ENCODE results near the gene BTN3A1.
"Not testable (repeated sequence)": the region's sequence is repeated elsewhere in the genome, so short reads cannot be mapped to it uniquely, and the experiment has no call there.

BTN3A1 gene

DNA sequence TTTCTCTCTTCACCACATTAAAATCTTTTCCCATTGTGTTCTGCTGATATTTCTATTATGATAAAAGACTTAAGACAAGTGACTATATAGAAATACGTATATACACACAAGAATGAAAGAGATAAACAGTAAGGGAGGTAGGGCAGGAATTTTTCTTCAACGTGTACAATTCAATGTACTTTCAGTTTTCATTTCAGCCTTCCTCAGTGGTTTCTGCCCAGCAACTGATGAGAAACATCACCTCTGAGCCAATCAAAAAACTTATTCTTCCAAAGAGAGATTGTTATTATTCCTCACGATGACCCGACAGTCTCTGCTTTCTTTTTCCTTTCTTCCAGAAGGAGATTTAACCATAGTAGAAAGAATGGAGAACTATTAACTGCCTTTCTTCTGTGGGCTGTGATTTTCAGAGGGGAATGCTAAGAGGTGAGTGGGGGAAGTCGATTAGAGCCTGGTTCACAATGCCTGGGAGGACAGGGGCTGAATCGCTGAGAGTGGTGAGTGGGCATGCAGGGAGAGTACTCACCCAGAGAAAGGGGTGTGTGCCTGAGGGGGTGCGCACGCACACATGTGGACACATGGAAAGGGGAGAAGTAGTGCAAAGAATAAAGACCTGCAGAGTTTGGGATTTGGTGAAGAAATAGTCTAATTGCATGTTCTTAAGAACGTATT is at the start of gene BTN3A1:
TSS of gene BTN3A1 (plus strand) at position 289 of the 672 bp plus-strand sequence. CDS start 3,289 bp downstream, outside the sequence.
- peak; percentile 20 for DNase-seq

DNA sequence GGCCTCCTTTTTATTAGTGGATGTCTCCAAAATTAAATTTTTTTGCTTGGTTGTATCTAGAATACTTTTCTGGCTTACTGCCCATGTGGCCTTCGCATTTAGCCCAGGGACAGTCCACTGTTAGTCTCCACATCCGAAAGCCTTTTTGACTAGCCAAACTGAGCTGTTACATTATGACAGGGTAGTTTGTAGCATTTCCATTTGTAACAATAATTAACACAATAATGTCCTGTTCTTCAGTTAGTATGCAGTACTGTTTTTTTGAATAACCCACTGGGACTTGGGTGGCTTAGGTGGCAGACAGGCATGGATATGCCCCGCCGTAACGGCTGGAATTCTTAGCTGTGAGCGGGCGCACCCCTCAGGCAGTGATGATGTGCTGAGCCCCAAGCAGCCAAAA is 49.8 kb upstream of the BTN3A1 start:
- DNase-seq, result no peak

DNA sequence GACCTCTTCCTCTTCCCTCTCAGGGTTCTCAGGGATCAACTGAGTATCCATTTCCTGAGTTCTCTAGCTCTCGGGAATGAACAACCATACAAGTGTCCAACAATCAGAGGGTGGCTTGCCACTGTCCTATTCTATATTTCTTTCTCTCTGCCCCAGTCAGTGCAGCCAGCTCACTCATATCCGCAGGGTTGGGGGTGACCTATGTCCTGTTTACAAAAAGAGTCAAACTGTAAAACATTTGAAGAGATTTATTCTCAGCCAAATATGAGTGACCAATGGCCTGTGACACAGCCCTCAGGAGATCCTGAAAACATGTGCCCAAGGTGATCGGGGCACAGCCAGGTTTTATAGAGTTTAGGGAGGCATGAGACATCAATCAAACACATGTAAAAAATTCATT is 47.9 kb upstream of the BTN3A1 start:
- no peak for DNase-seq

DNA sequence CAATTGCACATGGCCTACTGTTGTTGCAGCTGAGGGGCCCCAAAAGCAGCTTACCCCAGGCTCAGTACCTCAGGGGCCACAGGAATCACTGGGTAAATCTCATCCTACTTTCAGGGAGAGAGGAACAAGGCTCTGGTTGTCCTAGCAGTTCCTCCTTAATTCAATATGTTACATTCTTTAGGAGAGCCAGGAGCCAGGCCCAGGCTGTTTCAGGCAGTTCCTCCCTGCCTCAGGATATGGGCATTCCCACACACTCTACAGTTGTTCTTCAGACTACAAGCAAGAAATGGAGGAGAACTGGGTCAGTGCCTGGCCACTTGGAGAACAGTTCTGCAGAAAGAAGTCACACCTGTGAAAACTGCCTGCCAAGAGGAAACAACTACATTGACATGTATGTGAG is 46.7 kb upstream of the BTN3A1 start:
- no peak for DNase-seq

DNA sequence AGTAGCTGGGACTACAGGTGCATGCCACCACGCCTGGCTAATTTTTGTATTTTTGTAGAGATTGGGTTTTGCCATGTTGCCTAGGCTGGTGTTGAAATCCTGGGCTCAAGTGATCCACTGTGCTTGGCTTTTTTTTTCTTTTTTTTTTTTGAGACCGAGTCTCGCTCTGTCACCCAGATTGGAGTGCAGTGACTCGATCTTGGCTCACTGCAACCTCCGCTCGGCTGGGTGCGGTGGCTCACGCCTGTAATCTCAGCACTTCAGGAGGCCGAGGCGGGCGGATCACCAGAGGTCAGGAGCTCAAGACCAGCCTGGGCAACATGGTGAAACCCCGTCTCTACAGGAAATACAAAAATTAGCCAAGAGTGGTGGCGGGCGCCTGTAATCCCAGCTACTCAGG is 44.5 kb upstream of the BTN3A1 start:
- DNase-seq, result not testable (repeated sequence)

DNA sequence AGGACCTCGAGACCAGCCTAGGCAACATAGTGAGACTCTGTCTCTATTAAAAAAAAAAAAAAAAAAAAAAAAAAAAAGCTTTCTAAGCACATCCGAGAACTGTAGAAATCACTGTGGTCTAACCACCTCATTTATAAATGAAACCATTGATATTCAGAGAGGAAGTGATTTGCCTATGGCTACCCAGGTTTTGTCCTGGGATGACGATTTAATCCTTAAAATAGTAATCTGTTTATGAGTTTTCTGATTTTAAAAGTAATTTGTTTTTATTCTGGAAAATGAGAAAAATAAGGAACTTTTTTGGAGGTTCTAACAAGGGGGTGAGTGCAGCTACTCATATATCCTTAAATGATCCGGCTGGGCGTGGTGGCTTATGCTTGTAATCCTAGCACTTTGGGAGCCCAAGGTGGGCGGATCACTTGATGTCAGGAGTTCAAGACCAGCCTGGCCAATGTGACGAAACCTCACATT is 43.5 kb upstream of the BTN3A1 start:
- DNase-seq, result no peak

DNA sequence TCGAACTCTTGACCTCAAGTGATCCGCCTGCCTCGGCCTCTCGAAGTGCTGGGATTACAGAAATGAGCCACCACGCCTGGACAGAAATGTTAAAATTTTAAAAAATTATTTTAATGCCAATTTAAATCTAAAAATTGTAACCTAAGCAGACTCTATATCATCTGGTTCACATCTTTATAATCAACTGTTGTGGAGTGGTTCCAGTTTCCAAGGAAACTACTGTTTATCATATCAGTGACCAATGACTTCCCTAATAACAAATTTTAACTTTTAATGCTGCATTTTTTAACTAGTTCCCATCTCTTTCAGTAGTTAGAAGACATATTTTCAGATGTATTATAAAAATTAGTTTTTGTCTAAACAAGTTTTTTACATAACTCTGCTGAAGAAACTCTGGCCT is 42.3 kb upstream of the BTN3A1 start:
- DNase-seq, result no peak

DNA sequence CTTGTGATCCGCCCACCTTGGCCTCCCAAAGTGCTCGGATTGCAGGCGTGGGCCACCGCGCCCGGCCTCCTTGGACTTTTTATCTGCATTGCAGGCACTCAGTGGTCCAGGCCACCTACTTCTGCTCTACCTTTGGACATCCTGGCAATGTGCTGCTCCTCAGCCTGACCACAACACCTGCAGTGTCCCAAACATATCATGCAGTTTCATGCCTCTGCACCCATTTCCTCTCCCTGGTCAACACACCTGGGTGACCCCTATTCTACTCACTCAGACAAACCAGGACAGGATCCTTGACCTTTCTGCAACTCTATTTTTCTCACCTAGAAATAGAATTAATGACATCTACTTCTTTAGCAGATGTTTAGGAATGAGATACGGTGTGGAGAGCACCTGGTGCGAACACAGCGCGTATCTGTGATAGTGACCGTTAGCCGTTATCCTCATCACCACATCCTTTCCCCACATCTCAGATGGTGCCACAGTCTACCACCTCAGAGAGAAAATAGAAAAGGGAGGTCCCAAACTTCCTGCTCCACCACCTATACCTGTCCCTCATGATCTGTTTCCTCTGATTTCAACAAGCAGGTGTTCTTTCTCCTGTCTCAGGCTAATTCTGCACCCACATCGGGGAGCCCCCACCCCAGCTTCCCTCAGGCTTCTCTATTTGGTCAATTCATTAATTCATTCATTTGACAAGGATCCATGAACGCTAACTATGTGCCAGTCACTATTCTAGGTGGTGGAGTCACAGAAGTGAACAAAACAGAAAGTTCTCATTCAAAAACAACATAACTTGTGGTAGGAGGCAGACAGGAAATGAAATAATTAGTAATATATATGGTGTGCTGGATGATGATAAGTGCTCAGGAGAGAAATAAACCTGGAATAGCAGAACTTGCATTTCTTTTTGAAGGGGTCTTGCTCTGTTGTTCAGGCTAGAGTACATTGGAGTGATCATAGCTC is 41.3 kb upstream of the BTN3A1 start:
- DNase-seq, result no peak

DNA sequence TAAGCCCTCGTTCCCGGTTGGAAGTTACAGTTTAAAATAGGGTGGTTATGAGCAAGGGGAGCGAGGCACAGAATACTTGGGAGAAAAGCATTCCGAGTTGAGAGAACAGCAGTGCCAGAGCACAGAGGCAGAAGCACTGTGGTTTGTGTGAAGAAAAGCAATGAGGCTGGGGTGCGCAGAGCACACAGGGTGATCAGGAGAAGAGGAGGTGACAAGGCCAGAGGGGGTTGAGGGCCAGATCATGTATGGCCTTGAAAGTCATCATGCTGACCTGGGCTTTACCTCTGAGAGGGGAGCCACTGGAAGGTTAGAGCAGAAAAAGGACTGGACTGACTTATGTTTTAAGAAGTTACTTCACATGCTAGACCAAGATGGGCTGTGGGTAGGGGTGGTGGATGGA is 40.5 kb upstream of the BTN3A1 start:
- no peak for DNase-seq

DNA sequence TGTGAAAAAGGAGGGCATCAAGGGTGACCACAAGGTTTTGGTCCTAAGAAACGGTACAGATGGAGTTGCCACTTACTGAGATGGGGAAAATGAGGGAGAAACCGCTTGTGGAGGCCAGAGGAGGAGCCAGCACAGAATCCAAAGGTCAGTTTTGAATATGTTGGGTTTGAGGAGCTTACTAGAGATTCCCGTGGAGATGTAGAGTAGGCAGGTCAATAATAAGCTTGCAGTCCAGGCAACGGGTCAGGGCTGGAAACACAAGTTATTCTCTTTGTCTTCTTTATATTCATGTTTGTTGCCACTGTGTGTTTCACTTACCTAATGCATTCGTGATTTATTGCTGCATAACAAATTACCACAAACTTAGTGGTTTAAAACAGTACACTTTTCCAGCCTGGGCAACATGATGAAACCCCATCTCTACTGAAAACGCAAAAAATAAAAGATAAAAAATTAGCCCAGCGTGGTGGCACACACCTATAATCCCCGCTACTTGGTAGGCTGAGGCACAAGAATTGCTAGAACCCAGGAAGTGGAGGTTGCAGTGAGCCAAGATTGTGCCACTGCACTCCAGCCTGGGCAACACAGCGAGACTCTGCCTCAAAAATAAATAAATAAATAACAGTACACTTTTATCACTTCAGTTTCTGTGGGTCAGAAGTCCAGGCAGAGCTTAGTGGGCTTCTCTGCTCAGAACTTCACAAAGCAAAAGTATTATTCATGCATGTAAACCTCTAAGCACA is 39.8 kb upstream of the BTN3A1 start:
- DNase-seq, result no peak

DNA sequence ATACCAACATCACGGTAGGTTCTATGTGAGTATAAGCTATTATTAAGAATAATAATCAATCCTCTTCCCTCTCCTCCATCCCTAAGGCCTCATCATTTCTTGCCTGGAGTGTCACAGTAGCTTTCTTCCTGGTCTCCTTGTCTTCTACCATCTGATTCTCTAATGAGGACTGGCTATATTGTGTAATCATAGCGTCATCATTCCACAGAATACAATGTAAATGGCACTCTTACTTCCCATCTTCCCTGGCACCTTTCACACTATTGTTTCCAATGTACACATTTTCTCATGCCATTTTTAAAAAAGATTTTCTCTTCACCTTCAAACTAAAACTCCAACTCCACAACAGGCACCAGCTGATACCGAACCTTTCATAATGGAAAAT is 39.2 kb upstream of the BTN3A1 start:
- DNase-seq, result no peak

DNA sequence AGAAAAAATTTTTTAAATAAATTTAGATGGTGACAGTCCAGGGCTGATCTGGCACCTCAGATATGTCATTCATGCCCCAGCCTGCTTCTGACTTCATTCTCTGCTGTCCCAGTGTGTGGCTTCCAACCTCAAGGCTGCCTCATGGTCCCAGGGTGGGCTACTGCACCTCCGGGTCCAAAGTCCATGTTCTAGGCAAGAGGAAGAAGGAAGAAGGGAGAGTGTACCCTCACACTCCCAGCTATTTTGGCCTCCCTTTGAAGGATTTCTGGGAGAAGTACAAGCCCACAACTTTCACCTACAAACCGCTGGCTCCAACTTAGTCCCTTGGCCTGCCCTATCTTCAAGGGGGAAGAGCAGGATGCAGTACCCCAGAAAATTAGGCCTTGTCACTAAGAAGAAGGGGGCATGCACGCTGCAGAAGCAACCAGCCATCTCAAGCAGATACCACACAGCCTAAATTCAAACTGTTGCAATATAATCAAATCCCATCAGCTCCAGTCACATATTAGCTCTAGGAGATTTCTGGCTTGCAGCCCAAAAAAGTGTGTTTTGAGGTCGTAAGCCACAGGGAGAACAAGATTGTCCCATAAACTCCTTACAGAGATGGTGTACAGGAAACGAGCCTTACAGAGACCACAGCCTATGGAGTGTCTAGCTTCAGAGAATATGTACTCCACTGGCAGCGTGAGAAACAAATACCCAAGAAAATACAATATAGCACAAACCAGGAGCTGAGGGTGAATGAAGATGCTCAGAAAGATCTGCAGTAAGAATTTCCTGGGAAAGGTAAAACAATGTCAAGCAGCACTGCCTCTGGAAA is 38.0 kb upstream of the BTN3A1 start:
- no peak for DNase-seq

DNA sequence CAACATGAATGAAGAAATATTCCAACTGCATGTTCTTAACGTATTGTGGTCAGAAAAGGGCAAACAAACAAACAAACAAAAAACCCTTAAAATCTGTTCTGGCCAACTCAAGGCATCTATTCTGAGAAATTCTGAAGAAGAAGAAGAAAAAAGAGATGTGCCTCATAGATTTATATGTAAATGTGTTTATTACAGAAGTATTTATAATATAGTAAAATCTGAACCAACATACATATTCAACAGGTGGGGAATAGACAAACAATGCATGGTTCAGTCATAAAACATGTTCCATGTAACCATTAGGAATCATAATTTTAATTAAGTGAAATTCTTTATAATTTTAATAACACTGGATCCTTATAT is 36.5 kb upstream of the BTN3A1 start:
- DNase-seq, result no peak

DNA sequence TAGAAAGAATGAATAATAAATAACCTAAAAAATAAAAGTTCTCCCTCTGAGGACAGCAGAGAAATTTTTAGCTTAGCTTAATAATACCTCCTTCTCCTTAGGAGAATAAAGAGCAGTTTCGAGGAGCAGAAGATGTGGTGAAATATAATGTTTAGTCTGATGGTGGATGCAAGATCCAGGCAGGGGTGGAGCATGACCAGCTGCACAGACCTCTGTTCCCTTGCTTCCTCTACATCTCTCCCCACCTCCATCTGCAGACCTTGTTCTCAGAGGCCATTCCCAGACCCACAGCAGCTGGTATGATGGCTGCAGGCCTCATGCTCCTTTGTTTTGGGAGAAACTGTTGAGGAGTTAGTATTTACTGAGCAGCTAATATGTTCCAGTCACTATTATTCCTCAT is 35.6 kb upstream of the BTN3A1 start:
- no peak for DNase-seq

DNA sequence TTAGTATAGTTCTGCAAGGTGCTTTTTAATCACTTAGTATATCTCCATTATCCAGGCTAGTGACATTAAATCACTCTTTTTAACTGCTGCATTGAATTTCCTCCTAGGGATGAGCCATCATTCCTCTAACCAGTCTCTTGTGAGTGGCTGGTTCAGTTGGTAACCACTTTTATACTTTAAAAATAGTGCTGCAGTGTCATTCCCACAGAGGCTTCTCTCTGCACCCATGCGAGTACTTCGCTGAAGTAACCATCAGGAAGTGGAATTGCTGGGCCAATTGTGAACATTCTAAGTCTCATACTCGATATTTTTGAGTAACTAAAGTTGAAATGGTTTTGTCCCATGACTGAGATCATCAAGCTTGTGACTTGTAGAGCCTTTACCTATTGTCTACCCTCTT is 35.0 kb upstream of the BTN3A1 start:
- no peak for DNase-seq

DNA sequence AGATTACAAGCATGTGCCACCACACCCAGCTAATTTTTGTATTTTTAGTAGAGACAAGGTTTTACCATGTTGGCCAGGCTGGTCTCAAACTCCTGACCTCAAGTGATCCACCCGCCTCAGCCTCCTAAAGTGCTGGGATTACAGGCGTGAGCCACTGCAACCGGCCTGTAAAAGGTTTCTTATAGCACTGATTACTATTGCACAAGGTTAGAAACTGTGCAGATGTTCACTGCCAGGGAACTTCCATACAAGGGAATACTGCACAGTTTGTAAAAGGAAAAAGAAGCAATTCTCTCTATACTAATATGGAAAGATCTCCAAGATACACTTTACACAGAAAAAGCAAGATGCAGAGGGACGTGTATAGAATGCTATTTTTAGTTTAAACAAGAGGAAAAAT is 30.3 kb upstream of the BTN3A1 start:
- not testable (repeated sequence) for DNase-seq

DNA sequence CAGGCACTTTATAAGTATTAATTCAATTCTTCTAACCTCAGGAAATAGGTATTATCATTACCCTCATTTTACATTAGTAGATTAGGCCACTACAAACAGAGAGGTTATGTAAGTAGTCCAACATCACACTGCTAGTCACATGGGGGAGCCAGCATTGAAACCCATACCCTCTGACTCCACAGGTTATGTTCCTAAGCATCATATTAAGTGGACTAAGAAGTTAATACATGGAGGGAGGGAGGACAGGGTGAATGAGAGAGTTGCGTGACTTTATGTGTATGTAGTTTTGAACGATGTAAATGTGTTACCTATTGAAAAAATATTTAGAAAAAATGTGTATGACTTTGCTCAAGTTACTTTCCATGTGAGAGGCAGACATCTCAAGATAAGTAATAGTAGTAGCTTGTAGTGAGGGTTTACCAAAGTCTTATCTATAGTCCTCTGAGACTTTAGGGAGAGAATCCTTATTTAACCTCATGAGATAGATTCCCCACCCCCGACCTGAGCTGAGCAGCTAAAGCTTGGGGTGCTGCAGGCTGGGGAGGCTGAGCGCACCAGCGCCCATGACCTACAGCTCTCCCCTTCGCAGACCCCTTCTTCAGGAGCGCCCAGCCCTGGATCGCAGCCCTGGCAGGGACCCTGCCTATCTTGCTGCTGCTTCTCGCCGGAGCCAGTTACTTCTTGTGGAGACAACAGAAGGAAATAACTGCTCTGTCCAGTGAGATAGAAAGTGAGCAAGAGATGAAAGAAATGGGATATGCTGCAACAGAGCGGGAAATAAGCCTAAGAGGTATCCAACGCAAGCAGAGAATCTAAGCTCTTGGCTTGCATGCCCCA is 29.5 kb upstream of the BTN3A1 start:
- no peak for DNase-seq

DNA sequence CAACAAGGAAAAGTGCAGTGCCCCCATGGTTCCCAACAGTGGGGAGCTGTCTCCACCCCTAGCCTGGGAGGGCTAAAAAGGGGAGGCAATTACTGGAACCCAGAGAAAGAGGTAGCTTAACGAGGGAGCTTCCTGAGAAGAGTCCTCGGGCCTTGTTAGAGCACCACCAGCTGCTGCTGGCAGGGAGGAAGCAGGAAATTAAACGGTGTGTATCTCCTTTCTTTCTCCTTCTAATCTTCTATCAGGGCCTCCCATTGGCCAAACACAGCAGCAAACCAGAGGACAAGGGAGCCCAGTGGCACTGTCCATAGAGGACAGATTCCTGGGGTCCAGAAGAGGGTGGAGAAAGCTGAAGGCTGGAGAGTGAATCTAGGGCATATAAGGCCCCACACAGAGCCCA is 26.8 kb upstream of the BTN3A1 start:
- DNase-seq, result no peak

DNA sequence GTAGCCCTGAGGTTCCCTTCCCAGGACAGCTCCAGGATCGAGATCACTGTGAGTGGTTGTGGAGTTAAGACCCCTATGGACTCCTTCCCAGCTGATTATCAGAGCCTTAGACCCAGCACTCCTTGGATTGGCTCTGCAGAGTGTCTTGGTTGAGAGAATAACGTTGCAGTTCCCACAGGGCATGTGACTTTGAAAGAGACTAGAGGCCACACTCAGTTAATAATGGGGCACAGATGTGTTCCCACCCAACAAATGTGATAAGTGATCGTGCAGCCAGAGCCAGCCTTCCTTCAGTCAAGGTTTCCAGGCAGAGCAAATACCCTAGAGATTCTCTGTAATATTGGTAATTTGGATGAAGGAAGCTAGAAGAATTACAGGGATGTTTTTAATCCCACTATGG is 24.4 kb upstream of the BTN3A1 start:
- DNase-seq, result no peak

DNA sequence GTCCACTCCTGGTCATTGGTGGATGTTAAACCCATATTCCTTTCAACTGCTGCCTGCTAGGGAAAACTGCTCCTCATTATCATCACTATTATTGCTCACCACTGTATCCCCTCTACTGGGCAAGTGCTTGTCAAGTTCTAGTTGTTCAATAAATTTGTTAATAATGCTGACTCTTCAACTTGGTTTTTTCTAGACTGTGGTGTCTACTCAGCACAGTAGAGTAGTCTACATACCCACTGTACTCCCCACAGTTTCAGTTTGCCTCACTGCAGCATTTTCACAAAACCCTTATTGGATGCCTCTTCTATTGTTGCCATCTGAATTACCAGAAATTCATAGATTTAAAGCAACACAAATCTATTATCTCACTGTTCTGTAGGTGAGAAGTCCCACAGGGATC is 23.9 kb upstream of the BTN3A1 start:
- not testable (repeated sequence) for DNase-seq

DNA sequence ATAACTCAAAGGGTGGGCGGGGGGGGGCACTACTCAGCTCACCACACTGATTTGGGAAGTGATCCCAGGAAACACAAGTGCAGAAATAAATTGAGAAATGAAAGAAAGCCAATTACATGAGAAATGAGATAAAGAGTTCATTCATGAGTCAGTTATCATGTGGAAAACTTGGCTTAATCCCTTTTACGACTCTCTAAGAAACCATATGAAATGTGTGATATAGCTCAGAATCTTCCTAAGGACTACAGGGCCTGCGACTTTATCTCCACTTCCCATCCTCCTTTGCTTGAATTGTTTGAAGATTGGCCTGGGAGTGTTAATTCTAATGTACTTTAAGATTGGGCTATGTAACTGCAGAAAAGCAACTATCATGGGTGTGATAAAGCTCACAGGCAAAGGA is 22.8 kb upstream of the BTN3A1 start:
- DNase-seq, result no peak

DNA sequence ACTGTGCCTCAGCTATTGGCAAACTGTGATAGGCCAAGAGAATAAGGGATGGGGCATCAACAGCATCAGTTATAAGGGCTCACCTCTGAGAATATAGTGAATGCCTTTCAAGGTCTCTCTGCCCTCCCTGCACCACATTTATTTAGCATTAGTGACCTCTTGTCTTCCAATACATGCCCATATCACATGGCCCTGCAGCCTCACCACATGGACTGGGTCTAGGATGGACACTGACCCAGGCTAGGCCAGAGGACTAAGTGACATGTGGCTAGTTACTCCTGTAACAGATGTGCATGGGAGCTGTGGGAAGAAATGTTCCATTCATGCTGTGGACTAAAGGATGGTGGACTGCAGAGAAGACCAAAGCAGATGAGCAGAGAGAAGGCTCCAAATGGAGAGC is 22.3 kb upstream of the BTN3A1 start:
- no peak for DNase-seq
